ENCODE measurements around the gene MAN2B1. TPM values are rescaled to one million over a fixed set of nuclear protein-coding genes. Genes with fewer than 3 reads are reported as not detected.
"Not testable (repeated sequence)": the region's sequence is repeated elsewhere in the genome, so short reads cannot be mapped to it uniquely, and the experiment has no call there.

The MAN2B1 gene
- polyA plus RNA-seq, 3 donors = 218 to 305 (median 295) TPM

DNA sequence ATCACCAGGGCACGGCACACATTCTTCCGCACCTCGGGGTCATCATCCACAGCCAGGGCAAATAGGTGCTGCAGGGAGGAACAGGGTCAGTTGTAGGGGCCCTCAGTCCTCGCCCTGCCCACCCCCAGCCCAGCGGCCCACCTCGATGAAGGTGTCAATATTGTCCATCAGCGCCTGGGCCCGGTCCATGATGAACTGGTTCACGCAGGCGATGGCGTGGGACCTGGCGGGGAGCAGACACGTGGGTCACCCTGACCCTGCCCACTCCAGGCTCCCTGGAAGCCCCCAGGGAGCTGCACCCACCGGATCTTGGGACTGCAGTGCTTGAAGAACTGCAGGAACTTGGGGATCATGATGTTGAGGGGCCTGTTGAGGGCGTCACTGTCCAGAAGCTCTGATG, 48.6 kb upstream of the MAN2B1 start:
- H3K4me3 Mint-ChIP-seq = no peak overlapping the region
- peaks cover 0 to 4% (median 0%) of the 10 kb centered on the region in 7 donors for H3K9me3 Mint-ChIP-seq
- 99% methylated on average over 8 of the region's 15 CpGs for WGBS (ENCODE audit: insufficient coverage)
- Histone ChIP-seq H4K20me1 (ENCODE audit: insufficient read depth, low read length) (no peaks in the 10 kb centered on the region), H3K9me3 (replicated peaks in 1 of 2; ENCODE audit: control insufficient read depth in 1 of 2, insufficient read depth in 1 of 2, low read length in 2 of 2) (no peaks in the 10 kb centered on the region), H3K4me1 (ENCODE audit: control insufficient read depth in 1 of 2, insufficient read depth in 2 of 2, low read length in 2 of 2) (no peaks in the 10 kb centered on the region), H3K27me3 (ENCODE audit: control insufficient read depth in 2 of 2, insufficient read depth in 2 of 2, low read length in 2 of 2) (no peaks in the 10 kb centered on the region), H3K4me3 (replicated peaks in 1 of 3; ENCODE audit: low read depth in 2 of 3, low read length in 3 of 3) (no peak overlapping the region), H3K79me2 (ENCODE audit: insufficient read depth, low read length) (peaks cover 30% of the 10 kb centered on the region), H2AFZ (ENCODE audit: insufficient read depth, low read depth, low read length, poor library complexity, severe bottlenecking) (no peak overlapping the region), H3K9ac (ENCODE audit: insufficient read depth, low read length, poor library complexity, severe bottlenecking) (no peak overlapping the region), H3K36me3 (replicated peaks in 1 of 2; ENCODE audit: control insufficient read depth in 1 of 2, insufficient read depth in 2 of 2, low read length in 2 of 2) (peaks cover 53 to 75% of the 10 kb centered on the region in 2 donors), H3K27ac (ENCODE audit: low read depth in 1 of 2, low read length in 2 of 2) (no peak overlapping the region), H3K4me2 (replicated peaks; ENCODE audit: extremely low read depth, low read length, poor library complexity, severe bottlenecking) (no peak overlapping the region)
- TF ChIP-seq, protein P1, sequence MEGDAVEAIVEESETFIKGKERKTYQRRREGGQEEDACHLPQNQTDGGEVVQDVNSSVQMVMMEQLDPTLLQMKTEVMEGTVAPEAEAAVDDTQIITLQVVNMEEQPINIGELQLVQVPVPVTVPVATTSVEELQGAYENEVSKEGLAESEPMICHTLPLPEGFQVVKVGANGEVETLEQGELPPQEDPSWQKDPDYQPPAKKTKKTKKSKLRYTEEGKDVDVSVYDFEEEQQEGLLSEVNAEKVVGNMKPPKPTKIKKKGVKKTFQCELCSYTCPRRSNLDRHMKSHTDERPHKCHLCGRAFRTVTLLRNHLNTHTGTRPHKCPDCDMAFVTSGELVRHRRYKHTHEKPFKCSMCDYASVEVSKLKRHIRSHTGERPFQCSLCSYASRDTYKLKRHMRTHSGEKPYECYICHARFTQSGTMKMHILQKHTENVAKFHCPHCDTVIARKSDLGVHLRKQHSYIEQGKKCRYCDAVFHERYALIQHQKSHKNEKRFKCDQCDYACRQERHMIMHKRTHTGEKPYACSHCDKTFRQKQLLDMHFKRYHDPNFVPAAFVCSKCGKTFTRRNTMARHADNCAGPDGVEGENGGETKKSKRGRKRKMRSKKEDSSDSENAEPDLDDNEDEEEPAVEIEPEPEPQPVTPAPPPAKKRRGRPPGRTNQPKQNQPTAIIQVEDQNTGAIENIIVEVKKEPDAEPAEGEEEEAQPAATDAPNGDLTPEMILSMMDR (IDR thresholded peaks at IDR 0.05) = no peak
- intact Hi-C loops (cut with micrococcal nuclease) = no loop called here
- peaks cover 2% of the 10 kb centered on the region for H3K4me1 Mint-ChIP-seq
- peaks cover 62 to 85% of the 10 kb centered on the region in 2 donors for H3K36me3 Mint-ChIP-seq
- DNase-seq = no peak
- no peak overlapping the region for H3K27ac Mint-ChIP-seq
- H3K27me3 Mint-ChIP-seq (ENCODE audit: low read depth in 3 of 3) = peaks cover 0 to 1% (median 0%) of the 10 kb centered on the region in 3 donors

DNA sequence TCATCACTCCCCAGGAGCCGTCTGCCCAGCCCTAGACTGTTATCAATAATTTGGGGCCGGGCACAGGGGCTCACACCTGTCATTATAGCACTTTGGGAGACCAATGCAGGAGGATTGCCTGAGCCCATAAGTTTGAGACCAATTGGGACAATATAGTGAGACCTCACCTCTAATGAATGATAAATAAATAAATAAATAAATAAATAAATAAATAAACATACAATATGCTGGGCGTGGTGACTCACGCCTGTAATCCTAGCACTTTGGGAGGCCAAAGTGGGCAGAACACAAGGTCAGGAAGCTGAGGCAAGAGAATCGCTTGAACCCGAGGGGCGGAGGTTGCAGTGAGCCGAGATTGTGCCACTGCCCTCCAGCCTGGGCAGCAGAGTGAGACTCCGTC, 46.8 kb upstream of the MAN2B1 start:
- H3K27me3 Mint-ChIP-seq (ENCODE audit: low read depth in 3 of 3); DNase-seq; H3K9me3 ChIP-seq (replicated peaks in 1 of 2; ENCODE audit: control insufficient read depth in 1 of 2, insufficient read depth in 1 of 2, low read length in 2 of 2); H4K20me1 ChIP-seq (ENCODE audit: insufficient read depth, low read length); H3K9me3 Mint-ChIP-seq; H3K9ac ChIP-seq (ENCODE audit: insufficient read depth, low read length, poor library complexity, severe bottlenecking); H3K4me3 ChIP-seq (replicated peaks in 1 of 3; ENCODE audit: low read depth in 2 of 3, low read length in 3 of 3); intact Hi-C loops (cut with micrococcal nuclease); H3K4me1 ChIP-seq (ENCODE audit: control insufficient read depth in 1 of 2, insufficient read depth in 2 of 2, low read length in 2 of 2); H3K4me1 Mint-ChIP-seq; H3K27ac ChIP-seq (ENCODE audit: low read depth in 1 of 2, low read length in 2 of 2); H3K27ac Mint-ChIP-seq; H2AFZ ChIP-seq (ENCODE audit: insufficient read depth, low read depth, low read length, poor library complexity, severe bottlenecking); H3K27me3 ChIP-seq (ENCODE audit: control insufficient read depth in 2 of 2, insufficient read depth in 2 of 2, low read length in 2 of 2); H3K4me2 ChIP-seq (replicated peaks; ENCODE audit: extremely low read depth, low read length, poor library complexity, severe bottlenecking); H3K4me3 Mint-ChIP-seq: not testable (repeated sequence)
- peaks cover 12% of the 10 kb centered on the region for H3K79me2 ChIP-seq (ENCODE audit: insufficient read depth, low read length)
- 100% methylated on average over 2 of the region's 9 CpGs for WGBS (ENCODE audit: insufficient coverage)
- H3K36me3 Mint-ChIP-seq = peaks cover 60 to 86% of the 10 kb centered on the region in 2 donors
- peaks cover 56 to 81% of the 10 kb centered on the region in 2 donors for H3K36me3 ChIP-seq (replicated peaks in 1 of 2; ENCODE audit: control insufficient read depth in 1 of 2, insufficient read depth in 2 of 2, low read length in 2 of 2)

All from CD14-positive monocyte (primary cell).